B cell (primary cell): Measurements from ENCODE around the gene PRODH. TPM values are rescaled to one million over a fixed set of nuclear protein-coding genes. Genes with fewer than 3 reads are reported as not detected.

ENCODE experiments used
- ATAC-seq: fragments of 200-7000 bp; cut with Tn5 transposase; one replicate; pipeline ENCODE4 v1.10.0; 2021; ENCODE audit warnings: low read depth, mild to moderate bottlenecking, moderate number of reproducible peaks, moderate library complexity
- CTCF ChIA-PET: fragments of 350-600 bp; sonication (Branson Sonifier 250); formaldehyde crosslinking; loops from one replicate; lab custom pipeline; 2021; ENCODE audit warnings: antibody characterized with exemption, inconsistent platforms; lab: Charles Lee
- POLR2A ChIA-PET: fragments of 350-600 bp; sonication (Branson Sonifier 250); formaldehyde crosslinking; loops from one replicate; lab custom pipeline; 2021; ENCODE audit warnings: antibody characterized with exemption; lab: Charles Lee
- DNase-seq: peaks from one replicate; pipeline ENCODE4 v3.0.0; 2013
- H2AFZ ChIP-seq: 2 replicates; pipeline ENCODE4 v1.6.1; 2012; ENCODE audit warnings: mild to moderate bottlenecking, low read depth, low read length; ENCODE audit not compliant: insufficient read depth, poor library complexity, severe bottlenecking
- H3K27ac ChIP-seq, 2 donors: 1 replicate in 1 of 2; 2 replicates in 1 of 2; pipeline ENCODE4 v1.5.1; 2012 to 2013; ENCODE audit warnings: low read length in 2 of 2, mild to moderate bottlenecking in 2 of 2, moderate library complexity in 1 of 2
- H3K27me3 ChIP-seq, 4 experiments: fragments of 200-600 bp in 1 of 4; sonication (generic) in 1 of 4; replicated peaks in 1 of 4; 1 replicate in 2 of 4; 2 replicates in 2 of 4; pipeline versions ENCODE4 v1.6.1 to v1.7.0; 2013 to 2016; ENCODE audit warnings: low read length in 3 of 4, mild to moderate bottlenecking in 2 of 4, mixed read lengths in 1 of 4, moderate library complexity in 1 of 4; ENCODE audit not compliant: insufficient read depth in 4 of 4, control insufficient read depth in 3 of 4; ENCODE audit errors: control extremely low read depth in 1 of 4
- H3K36me3 ChIP-seq, 2 experiments: replicated peaks in 1 of 2; 1 replicate in 1 of 2; 2 replicates in 1 of 2; pipeline versions ENCODE4 v1.6.1 to v1.7.1; 2013; ENCODE audit warnings: low read length in 1 of 2; ENCODE audit not compliant: insufficient read depth in 2 of 2, control insufficient read depth in 1 of 2; ENCODE audit errors: control extremely low read depth in 1 of 2, extremely low read depth in 1 of 2
- H3K4me1 ChIP-seq, 2 donors: fragments of 200-600 bp in 1 of 2; sonication (generic) in 1 of 2; 1 replicate in 1 of 2; 2 replicates in 1 of 2; pipeline versions ENCODE4 v1.5.1 to v1.6.1; 2013 to 2017; ENCODE audit warnings: low read length in 2 of 2; ENCODE audit not compliant: control insufficient read depth in 2 of 2, insufficient read depth in 2 of 2
- H3K4me2 ChIP-seq: replicated peaks from 2 replicates; pipeline ENCODE3; 2012; ENCODE audit warnings: mild to moderate bottlenecking, low read depth, low read length; ENCODE audit not compliant: poor library complexity, severe bottlenecking
- H3K4me3 ChIP-seq, 5 experiments: fragments of 200-600 bp in 1 of 5; sonication (generic) in 1 of 5; 1 replicate in 3 of 5; 2 replicates in 2 of 5; pipeline versions ENCODE4 v1.5.1 to v1.7.0; 2011 to 2016; ENCODE audit warnings: low read length in 4 of 5, mild to moderate bottlenecking in 4 of 5, low read depth in 2 of 5, control low read depth in 1 of 5, moderate library complexity in 1 of 5; ENCODE audit not compliant: insufficient read depth in 1 of 5; ENCODE audit errors: control extremely low read depth in 1 of 5, extremely low read depth in 1 of 5
- H3K79me2 ChIP-seq: fragments of 200-600 bp; sonication (generic); one replicate; pipeline ENCODE4 v1.6.0; 2016; ENCODE audit warnings: low read length; ENCODE audit not compliant: control insufficient read depth, insufficient read depth
- H3K9ac ChIP-seq: fragments of 200-600 bp; sonication (generic); 2 replicates; pipeline ENCODE4 v1.6.1; 2017; ENCODE audit warnings: mild to moderate bottlenecking, low read length, moderate library complexity
- H3K9me3 ChIP-seq, 3 donors: one replicate each; pipeline versions ENCODE4 v1.6.1 to v1.7.1; 2013; ENCODE audit warnings: low read length in 2 of 3; ENCODE audit not compliant: control insufficient read depth in 2 of 3, insufficient read depth in 1 of 3; ENCODE audit errors: control extremely low read depth in 1 of 3
- H4K20me1 ChIP-seq: 2 replicates; pipeline ENCODE4 v1.6.0; 2012; ENCODE audit warnings: mild to moderate bottlenecking, low read length; ENCODE audit not compliant: insufficient read depth, control insufficient read depth, poor library complexity, severe bottlenecking
- H3K27ac Mint-ChIP-seq: one replicate; pipeline ENCODE4 v1.8.0; 2021; ENCODE audit warnings: mixed read lengths
- H3K27me3 Mint-ChIP-seq: one replicate; pipeline ENCODE4 v1.8.0; 2021; ENCODE audit warnings: mixed read lengths
- H3K4me1 Mint-ChIP-seq: one replicate; pipeline ENCODE4 v1.8.0; 2021; ENCODE audit warnings: mixed read lengths
- H3K4me3 Mint-ChIP-seq: one replicate; pipeline ENCODE4 v1.8.0; 2021; ENCODE audit warnings: mixed read lengths
- H3K9me3 Mint-ChIP-seq: one replicate; pipeline ENCODE4 v1.8.0; 2022; ENCODE audit warnings: mixed read lengths; ENCODE audit not compliant: insufficient read depth
- CTCF ChIP-seq: fragments of 200-600 bp; IDR thresholded peaks from one replicate; pipeline ENCODE4 v1.8.0; 2022; ENCODE audit warnings: antibody characterized with exemption, mild to moderate bottlenecking
- EZH2 ChIP-seq: IDR thresholded peaks from 2 replicates; pipeline ENCODE4 v1.6.1; 2012; ENCODE audit warnings: borderline replicate concordance, low read depth, mild to moderate bottlenecking, moderate library complexity, low read length; ENCODE audit not compliant: insufficient read depth, poor library complexity, severe bottlenecking
- WGBS: methylation state at CpG from one replicate; pipeline ENCODE4 v1.1.5; 2013; ENCODE audit warnings: missing lambda C conversion rate; ENCODE audit not compliant: insufficient coverage; 5-methylcytosine and 5-hydroxymethylcytosine counted together
- intact Hi-C: fragments of 100-400 bp; cut with micrococcal nuclease; formaldehyde crosslinking; loops from one replicate; pipeline ENCODE4 v1.10.0; 2022
- polyA plus RNA-seq: library from polyadenylated mRNA; depleted of rRNA; stranded (reverse); fragments of >200 nt; gene quantifications from 2 replicates; pipeline ENCODE4 v1.2.3, GENCODE V29; 2012
- total RNA-seq, 2 donors: library from RNA; stranded (reverse); fragments of 120-200 nt in 1 of 2; gene quantifications; 1 replicate in 1 of 2; 2 replicates in 1 of 2; pipeline versions ENCODE4 v1.2.3 to v1.2.4, GENCODE V29; 2013 to 2022

The PRODH gene
- total and polyA plus RNA-seq, 2 donors (not counting 1 experiment from before 2014, with no cell fraction given): not detected

GRCh38 chr22:18971321-18971751 is 35.2 kb upstream of the PRODH start:
- H3K79me2 ChIP-seq: no peaks in the 10 kb centered on the region
- intact Hi-C loops: no loop called here
- peaks cover 0 to 4% (median 0%) of the 10 kb centered on the region in 3 donors for H3K9me3 ChIP-seq
- no peaks in the 10 kb centered on the region for H3K9me3 Mint-ChIP-seq
- DNase-seq (no peak), ATAC-seq (no peak)
- no peak overlapping the region for H3K27ac Mint-ChIP-seq
- H3K27me3 Mint-ChIP-seq: peaks cover 25% of the 10 kb centered on the region
- ChIA-PET CTCF (no interaction called here), POLR2A (no interaction called here)
- H3K4me1 ChIP-seq: peaks cover 0 to 5% of the 10 kb centered on the region in 2 donors
- no peaks in the 10 kb centered on the region for H3K36me3 ChIP-seq
- TF ChIP-seq EZH2 (no peak), CTCF (no peak)
- no peaks in the 10 kb centered on the region for H4K20me1 ChIP-seq
- H2AFZ ChIP-seq: no peak overlapping the region
- H3K4me3 ChIP-seq: no peak overlapping the region
- no peak overlapping the region for H3K4me2 ChIP-seq
- no peak overlapping the region for H3K9ac ChIP-seq
- WGBS: 79% methylated on average over 17 of the region's 19 CpGs
- no peak overlapping the region for H3K27ac ChIP-seq
- H3K4me3 Mint-ChIP-seq: peak overlapping the region; percentile 80
- H3K27me3 ChIP-seq: peaks cover 0 to 17% (median 3%) of the 10 kb centered on the region in 4 experiments
- H3K4me1 Mint-ChIP-seq: peaks cover 6% of the 10 kb centered on the region

- Histone ChIP-seq H3K27ac (no peak overlapping the region), H3K27me3 (peaks cover 0 to 17% (median 3%) of the 10 kb centered on the region in 4 experiments), H3K9me3 (peaks cover 0 to 4% (median 0%) of the 10 kb centered on the region in 3 donors), H3K4me3 (peak overlapping the region in 2 of 5 experiments; percentile 19 to 34), H3K4me1 (peaks cover 0 to 5% of the 10 kb centered on the region in 2 donors), H3K9ac (peak overlapping the region; percentile 47), H2AFZ (peak overlapping the region; percentile 65), H3K36me3 (no peaks in the 10 kb centered on the region), H3K4me2 (peak overlapping the region; percentile 82), H4K20me1 (no peaks in the 10 kb centered on the region), H3K79me2 (no peaks in the 10 kb centered on the region)
- intact Hi-C loops: no loop called here
- H3K27me3 Mint-ChIP-seq: peaks cover 26% of the 10 kb centered on the region
- DNase-seq (no peak), ATAC-seq (no peak)
- 4% methylated on average over 20 of the region's 28 CpGs for WGBS
- no peak overlapping the region for H3K4me3 Mint-ChIP-seq
- TF ChIP-seq CTCF: no peak
- no peak for TF ChIP-seq EZH2
- POLR2A ChIA-PET: no interaction called here
- H3K4me1 Mint-ChIP-seq: peaks cover 6% of the 10 kb centered on the region
- no peak overlapping the region for H3K27ac Mint-ChIP-seq
- no peaks in the 10 kb centered on the region for H3K9me3 Mint-ChIP-seq
- CTCF ChIA-PET: no interaction called here
Observed at GRCh38 chr22:18970948-18971315, 34.8 kb upstream of the PRODH start.
